HG03354 (cell line): ENCODE data around the gene CCDC194.
"Not testable (repeated sequence)": the region's sequence is repeated elsewhere in the genome, so short reads cannot be mapped to it uniquely, and the experiment has no call there.

ENCODE experiments used
- ATAC-seq: cut with Tn5 transposase; IDR thresholded peaks from one replicate; pipeline ENCODE4 v1.9.1; 2021; ENCODE audit warnings: mild to moderate bottlenecking; ENCODE audit not compliant: unreplicated experiment, poor library complexity, severe bottlenecking

CCDC194 gene

GRCh38 chr19:17379221-17379631 is 14.8 kb downstream of the CCDC194 start:
- ATAC-seq, result no peak

- no peak for ATAC-seq
These were observed 15.7 kb downstream of the CCDC194 start for GRCh38 chr19:17378271-17378670.

GRCh38 chr19:17376935-17377600 is 16.9 kb downstream of the CCDC194 start, which contains the start of gene PLVAP:
TSS of gene PLVAP (minus strand) at chr19:17377342. CDS start at chr19:17377288, 54 bp downstream.
- no peak for ATAC-seq

GRCh38 chr19:17370026-17370587 is 23.9 kb downstream of the CCDC194 start:
- peak; percentile 82 for ATAC-seq

- ATAC-seq, result no peak
These were observed 28.6 kb downstream of the CCDC194 start for GRCh38 chr19:17365361-17365760.

GRCh38 chr19:17363852-17364605 is 30.0 kb downstream of the CCDC194 start:
- not testable (repeated sequence) for ATAC-seq

GRCh38 chr19:17359905-17360800 is 33.8 kb downstream of the CCDC194 start:
- ATAC-seq, result no peak

- no peak for ATAC-seq
These were observed 35.6 kb downstream of the CCDC194 start for GRCh38 chr19:17358395-17358794.

GRCh38 chr19:17357724-17358123 is 36.3 kb downstream of the CCDC194 start:
- no peak for ATAC-seq

GRCh38 chr19:17357078-17357666 is 36.8 kb downstream of the CCDC194 start:
- ATAC-seq, result no peak

GRCh38 chr19:17353386-17353785 is 40.6 kb downstream of the CCDC194 start:
- ATAC-seq, result no peak

- no peak for ATAC-seq
These were observed 41.3 kb downstream of the CCDC194 start for GRCh38 chr19:17352608-17353280.

- no peak for ATAC-seq
These were observed 42.1 kb downstream of the CCDC194 start for GRCh38 chr19:17351815-17352435.

- no peak for ATAC-seq
These were observed 45.3 kb downstream of the CCDC194 start for GRCh38 chr19:17348700-17349099.

- ATAC-seq, result no peak
These were observed 46.1 kb downstream of the CCDC194 start for GRCh38 chr19:17347877-17348276.

- no peak for ATAC-seq
These were observed 46.6 kb downstream of the CCDC194 start for GRCh38 chr19:17347361-17347760.

GRCh38 chr19:17346109-17346671 is 47.8 kb downstream of the CCDC194 start:
- ATAC-seq, result peak; percentile 51

- no peak for ATAC-seq
These were observed 52.2 kb downstream of the CCDC194 start for GRCh38 chr19:17341845-17342244.
